ENCODE data around the gene CDC42BPG. TPM values are rescaled to one million over a fixed set of nuclear protein-coding genes. Genes with fewer than 3 reads are reported as not detected.

CDC42BPG gene
- total and polyA plus RNA-seq, 8 donors = 9.7 to 23.8 (median 13.2) TPM

DNA sequence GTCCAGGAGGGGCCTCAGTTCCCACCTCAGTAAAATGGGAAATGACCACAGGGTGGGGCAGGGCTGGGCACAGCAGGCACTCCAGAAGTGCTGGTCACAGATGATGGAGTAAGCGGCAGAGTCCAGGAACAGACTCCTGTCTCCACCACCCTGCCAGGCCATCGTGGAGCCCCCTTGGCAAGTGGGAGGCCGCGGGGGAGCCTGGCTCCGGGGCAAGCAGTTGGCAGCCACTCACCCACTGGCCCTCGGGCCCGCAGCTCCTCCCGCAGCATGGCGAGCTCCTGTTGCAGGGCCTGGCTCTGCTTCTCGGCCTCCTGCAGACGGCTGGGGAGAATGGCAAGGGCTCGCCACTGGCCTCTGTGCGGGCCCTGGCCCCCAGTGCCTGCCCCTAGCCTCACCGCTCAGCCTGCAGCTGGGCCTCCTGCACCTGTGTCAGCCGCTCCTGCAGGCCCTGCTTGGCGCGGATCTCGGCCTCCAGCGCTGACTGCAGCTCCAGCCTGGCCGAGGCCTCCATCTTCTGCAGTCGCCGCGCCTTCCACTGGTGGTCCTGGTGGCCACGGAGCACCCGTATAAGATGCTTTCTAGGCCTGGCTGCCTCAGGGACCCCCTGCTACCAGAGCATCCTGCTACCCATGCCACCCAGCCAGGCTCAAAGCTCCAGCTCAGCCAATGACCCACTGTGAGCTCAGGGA is 10.3 kb downstream of the CDC42BPG start:
- no peak for FAIRE-seq
- Histone ChIP-seq H3K4me3 (no peak overlapping the region), H3K27ac (no peak overlapping the region), H3K36me3 (peaks cover 0 to 80% (median 5%) of the 10 kb centered on the region in 3 donors), H3K4me1 (no peaks in the 10 kb centered on the region), H3K9me3 (no peaks in the 10 kb centered on the region), H3K27me3 (no peaks in the 10 kb centered on the region)
- 94 to 96% methylated on average over 25 of the region's 25 CpGs for WGBS, 2 donors
- TF ChIP-seq, protein P1, sequence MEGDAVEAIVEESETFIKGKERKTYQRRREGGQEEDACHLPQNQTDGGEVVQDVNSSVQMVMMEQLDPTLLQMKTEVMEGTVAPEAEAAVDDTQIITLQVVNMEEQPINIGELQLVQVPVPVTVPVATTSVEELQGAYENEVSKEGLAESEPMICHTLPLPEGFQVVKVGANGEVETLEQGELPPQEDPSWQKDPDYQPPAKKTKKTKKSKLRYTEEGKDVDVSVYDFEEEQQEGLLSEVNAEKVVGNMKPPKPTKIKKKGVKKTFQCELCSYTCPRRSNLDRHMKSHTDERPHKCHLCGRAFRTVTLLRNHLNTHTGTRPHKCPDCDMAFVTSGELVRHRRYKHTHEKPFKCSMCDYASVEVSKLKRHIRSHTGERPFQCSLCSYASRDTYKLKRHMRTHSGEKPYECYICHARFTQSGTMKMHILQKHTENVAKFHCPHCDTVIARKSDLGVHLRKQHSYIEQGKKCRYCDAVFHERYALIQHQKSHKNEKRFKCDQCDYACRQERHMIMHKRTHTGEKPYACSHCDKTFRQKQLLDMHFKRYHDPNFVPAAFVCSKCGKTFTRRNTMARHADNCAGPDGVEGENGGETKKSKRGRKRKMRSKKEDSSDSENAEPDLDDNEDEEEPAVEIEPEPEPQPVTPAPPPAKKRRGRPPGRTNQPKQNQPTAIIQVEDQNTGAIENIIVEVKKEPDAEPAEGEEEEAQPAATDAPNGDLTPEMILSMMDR (IDR thresholded peaks at IDR 0.05) = no peak
- ATAC-seq = no peak
- peak in 1 of 6 donors; percentile 58 for DNase-seq
- intact Hi-C loops (cut with DNase I) = no loop called here

DNA sequence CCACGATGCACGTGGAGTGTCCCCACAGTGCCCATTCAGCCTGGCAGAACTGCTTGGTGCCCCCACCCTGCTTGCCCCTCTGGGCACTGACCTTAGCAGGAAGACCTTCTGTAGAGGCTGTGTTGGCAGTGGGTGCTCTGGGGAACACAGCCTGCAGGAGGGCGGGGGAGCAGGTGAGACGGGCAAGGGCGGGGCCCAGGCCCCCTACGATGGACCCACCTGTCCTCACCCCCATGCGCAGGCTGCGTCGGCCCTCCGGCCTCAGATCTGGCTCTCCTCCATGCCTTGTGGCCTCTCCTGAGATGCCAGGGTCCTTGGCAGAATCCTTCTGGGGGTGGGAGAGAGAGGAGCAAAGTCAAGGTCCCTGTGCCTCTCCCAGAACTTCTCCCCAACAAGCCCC is 10.9 kb downstream of the CDC42BPG start:
- TF ChIP-seq, protein P1 (IDR thresholded peaks at IDR 0.05) = no peak
- Histone ChIP-seq H3K27ac (no peak overlapping the region), H3K4me3 (no peak overlapping the region), H3K9me3 (no peaks in the 10 kb centered on the region), H3K4me1 (no peaks in the 10 kb centered on the region), H3K27me3 (no peaks in the 10 kb centered on the region), H3K36me3 (peaks cover 0 to 75% (median 5%) of the 10 kb centered on the region in 3 donors)
- no peak for DNase-seq
- ATAC-seq = no peak
- 92 to 93% methylated on average over 6 to 10 of the region's 10 CpGs for WGBS, 2 donors
- intact Hi-C loops (cut with DNase I) = no loop called here
- FAIRE-seq = no peak

DNA sequence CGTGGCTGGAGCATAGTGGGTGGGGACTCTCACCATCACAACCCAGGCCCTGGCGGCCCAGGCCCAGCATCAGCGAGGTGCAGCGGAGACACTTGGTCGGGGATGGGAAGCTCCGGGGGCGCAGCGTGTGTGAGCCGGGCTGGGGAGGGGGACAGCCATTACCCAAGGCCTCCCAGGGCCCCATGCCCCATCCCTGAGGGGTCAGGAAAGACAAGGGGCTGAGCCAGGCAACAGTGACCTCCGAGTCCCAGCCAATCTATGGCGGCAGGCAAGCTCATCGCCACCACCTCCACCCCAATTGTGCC is 11.3 kb downstream of the CDC42BPG start:
- no peaks in the 10 kb centered on the region for H3K4me1 ChIP-seq
- no peak overlapping the region for H3K4me3 ChIP-seq
- no peaks in the 10 kb centered on the region for H3K9me3 ChIP-seq
- H3K36me3 ChIP-seq = peaks cover 0 to 72% (median 5%) of the 10 kb centered on the region in 3 donors
- ATAC-seq = no peak
- TF ChIP-seq, protein P1 (IDR thresholded peaks at IDR 0.05) = no peak
- H3K27ac ChIP-seq = no peak overlapping the region
- no peaks in the 10 kb centered on the region for H3K27me3 ChIP-seq
- DNase-seq = peak in 1 of 6 donors; percentile 55
- WGBS, 2 donors = 91 to 93% methylated on average over 9 to 12 of the region's 12 CpGs
- FAIRE-seq = no peak
- intact Hi-C loops (cut with DNase I) = no loop called here

DNA sequence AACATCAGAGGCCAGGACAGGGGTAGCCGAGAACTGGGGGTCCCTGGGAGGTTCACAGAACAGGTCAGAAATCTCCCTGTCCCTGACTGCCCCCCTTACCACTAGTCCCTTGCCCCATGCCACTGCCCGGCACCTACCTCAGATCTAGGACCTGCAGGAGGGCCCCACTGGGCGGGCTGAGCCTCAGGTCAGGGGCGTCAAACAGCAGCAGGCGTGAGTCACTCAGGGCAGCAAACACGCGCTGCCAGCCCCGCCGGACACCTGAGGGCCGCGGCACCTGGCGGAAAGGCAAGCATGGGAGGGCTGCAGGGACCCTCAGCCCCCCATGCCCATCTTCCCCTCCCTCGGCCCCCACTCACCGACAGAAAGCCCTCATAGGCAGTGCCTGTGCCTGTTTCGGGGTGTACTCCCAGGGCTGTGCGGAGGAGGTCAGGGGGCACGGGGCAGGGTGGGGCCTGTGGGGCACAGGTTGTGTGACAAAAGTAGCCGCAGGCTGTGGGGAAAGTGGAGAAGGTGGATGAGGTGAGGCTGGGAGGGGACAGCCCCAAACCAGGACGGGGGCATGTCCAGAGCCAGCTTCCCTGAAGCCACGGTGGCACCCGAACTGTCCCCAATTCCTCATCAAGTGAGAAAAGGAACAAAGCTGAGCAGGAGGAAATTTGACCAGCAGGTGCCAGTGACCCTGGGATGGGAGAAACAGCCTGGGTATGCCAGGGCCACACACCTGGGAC is 11.8 kb downstream of the CDC42BPG start:
- peaks cover 0 to 66% (median 5%) of the 10 kb centered on the region in 3 donors for H3K36me3 ChIP-seq
- H3K9me3 ChIP-seq = no peaks in the 10 kb centered on the region
- DNase-seq (peak in 2 of 6 donors; percentile 49 to 53), FAIRE-seq (no peak), ATAC-seq (no peak)
- intact Hi-C loops (cut with DNase I) = no loop called here
- WGBS, 2 donors = 95 to 96% methylated on average over 21 of the region's 21 CpGs
- H3K27ac ChIP-seq = no peak overlapping the region
- H3K27me3 ChIP-seq = no peaks in the 10 kb centered on the region
- TF ChIP-seq, protein P1 (IDR thresholded peaks at IDR 0.05) = no peak
- no peaks in the 10 kb centered on the region for H3K4me1 ChIP-seq
- H3K4me3 ChIP-seq = no peak overlapping the region

DNA sequence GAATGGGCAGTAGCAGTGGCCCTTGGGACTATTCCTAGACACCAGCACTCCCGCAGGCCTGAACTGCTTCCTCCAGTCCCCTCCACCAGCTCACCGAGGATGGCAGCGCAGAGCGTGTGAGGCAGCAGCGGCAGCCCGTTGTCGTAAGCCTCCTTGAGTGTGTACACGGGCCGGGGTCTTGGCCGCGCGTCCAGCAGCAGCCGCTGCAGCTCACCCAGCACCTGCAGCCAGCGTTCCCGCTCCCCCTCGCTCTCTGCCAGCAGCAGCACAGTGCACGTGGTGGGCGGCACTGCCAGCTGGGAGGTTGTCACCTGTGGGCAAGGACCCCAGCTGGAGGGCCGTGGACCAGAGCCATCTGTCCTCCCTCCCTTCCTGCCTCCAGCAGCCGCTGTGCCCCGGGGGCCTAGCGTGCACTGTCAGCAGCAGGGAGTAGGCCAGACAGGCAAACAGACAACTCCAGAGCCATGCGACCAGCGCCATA is 13.0 kb downstream of the CDC42BPG start:
- H3K36me3 ChIP-seq = peaks cover 0 to 69% (median 5%) of the 10 kb centered on the region in 3 donors
- intact Hi-C loops (cut with DNase I) = no loop called here
- 92 to 93% methylated on average over 23 to 24 of the region's 24 CpGs for WGBS, 2 donors
- H3K9me3 ChIP-seq = no peaks in the 10 kb centered on the region
- no peak for ATAC-seq
- no peaks in the 10 kb centered on the region for H3K27me3 ChIP-seq
- H3K4me3 ChIP-seq = no peak overlapping the region
- peak in 1 of 6 donors; percentile 50 for DNase-seq
- TF ChIP-seq, protein P1 (IDR thresholded peaks at IDR 0.05) = no peak
- no peak for FAIRE-seq
- H3K27ac ChIP-seq = no peak overlapping the region
- H3K4me1 ChIP-seq = no peaks in the 10 kb centered on the region
